NCI-H69 (cell line): ENCODE results near the gene TRIM48.
"Not testable (repeated sequence)": the region's sequence is repeated elsewhere in the genome, so short reads cannot be mapped to it uniquely, and the experiment has no call there.

Source experiments
- DNase-seq: peaks from one replicate; lab custom pipeline; 2025; lab: John Stamatoyannopoulos, UW

Gene TRIM48, protein sequence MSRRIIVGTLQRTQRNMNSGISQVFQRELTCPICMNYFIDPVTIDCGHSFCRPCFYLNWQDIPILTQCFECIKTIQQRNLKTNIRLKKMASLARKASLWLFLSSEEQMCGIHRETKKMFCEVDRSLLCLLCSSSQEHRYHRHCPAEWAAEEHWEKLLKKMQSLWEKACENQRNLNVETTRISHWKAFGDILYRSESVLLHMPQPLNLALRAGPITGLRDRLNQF

DNA sequence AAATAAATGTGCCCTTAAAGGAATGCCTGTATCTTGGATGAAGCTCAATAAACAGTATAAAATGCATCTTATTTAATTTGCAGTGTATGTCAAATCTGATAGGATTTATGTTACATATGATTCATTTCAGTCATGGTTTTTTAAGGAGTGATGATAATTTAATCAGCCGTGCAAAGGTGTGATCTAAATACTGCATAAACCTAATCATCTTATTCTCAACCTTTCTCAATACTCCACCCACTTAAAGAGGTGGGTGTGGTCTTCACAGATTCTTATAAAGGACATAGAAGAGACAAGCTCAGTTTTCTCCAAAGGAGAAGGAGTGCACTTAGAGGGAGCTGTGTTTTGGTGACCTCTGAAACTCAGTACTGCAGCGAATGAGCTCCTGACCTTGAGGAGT is at the start of gene TRIM48:
TSS of gene TRIM48 (plus strand) at position 301 of the 400 bp plus-strand sequence. CDS start 113 bp downstream, outside the sequence.
- not testable (repeated sequence) for DNase-seq

DNA sequence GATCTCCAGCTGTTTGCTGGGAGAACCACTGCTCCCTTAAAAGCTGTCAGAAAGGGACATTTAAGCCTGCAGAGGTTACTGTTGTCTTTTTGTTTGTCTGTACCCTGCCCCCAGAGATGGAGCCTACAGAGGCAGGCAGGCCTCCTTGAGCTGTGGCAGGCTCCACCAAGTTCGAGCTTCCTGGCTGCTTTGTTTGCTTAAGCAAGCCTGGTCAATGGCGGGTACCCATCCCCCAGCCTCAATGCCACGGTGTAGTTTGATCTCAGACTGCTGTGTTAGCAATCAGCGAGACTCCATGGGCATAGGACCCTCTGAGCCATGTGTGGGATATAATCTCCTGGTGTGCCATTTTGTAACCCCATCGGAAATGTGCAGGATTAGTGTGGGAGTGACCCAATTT is 23.6 kb upstream of the TRIM48 start:
- not testable (repeated sequence) for DNase-seq

DNA sequence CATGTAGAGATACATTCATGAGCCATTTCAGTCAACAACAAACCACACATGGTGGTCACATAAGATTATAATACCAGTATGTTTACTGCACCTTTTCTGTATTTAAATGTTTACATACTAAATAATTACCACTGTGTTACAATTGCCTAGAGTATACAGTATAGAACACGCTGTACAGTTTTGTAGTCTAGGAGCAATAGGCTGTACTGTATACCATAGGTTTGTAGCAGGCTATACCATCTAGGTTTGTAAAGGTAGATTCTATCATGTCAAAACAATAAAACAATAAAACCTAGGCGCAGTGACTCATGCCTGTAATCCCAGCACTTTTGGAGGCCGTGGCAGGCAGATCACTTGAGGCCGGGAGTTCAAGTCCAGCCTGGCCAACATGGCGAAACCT is 1.1 kb downstream of the TRIM48 start:
- DNase-seq: no peak
